Measurements from ENCODE around the gene SEMA6B. TPM values are rescaled to one million over a fixed set of nuclear protein-coding genes. Genes with fewer than 3 reads are reported as not detected.

Gene SEMA6B
- total and polyA plus RNA-seq, 12 donors = 3.4 to 27.9 (median 9.4) TPM

DNA sequence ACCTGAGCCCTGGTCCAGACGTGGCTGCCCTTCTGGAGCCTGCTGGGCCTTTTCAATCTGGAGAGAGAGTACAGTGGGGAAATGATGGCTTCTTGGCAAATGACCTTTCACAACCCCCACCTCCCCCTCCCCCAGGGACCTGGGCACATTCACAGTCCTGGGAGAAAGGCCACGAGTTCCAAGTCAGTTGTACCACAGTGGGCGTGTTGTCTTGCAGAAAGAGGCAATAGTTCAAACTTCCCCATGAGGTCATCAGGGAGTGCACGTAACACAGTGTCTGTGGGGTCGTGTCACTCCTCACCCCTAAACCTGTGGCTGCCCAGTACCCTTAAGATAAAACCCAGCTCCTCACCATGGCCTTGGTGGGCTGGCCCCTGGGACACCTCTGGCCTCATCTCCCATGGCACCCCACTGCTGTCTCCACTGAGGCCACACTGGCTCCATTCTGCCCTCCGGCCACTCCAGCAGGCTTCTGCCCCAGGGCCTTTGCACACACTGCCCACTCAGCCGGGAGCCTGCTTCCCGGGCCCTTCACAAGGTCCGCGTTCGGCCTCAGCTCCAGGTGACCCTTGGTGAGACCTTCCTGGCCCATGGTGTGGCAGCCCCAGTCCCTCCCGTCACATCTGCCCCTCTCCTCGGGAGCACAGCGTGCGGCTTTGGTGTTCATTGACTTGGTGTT is 54.5 kb downstream of the SEMA6B start:
- WGBS, 2 donors = 75 to 90% methylated on average over 15 of the region's 15 CpGs
- Histone ChIP-seq H3K27ac (no peak overlapping the region), H3K4me3 (no peak overlapping the region), H3K4me1 (peaks cover 0 to 23% (median 11%) of the 10 kb centered on the region in 9 donors), H3K9me3 (no peaks in the 10 kb centered on the region), H3K36me3 (peaks cover 0 to 93% (median 56%) of the 10 kb centered on the region in 9 donors), H3K27me3 (no peaks in the 10 kb centered on the region)
- ATAC-seq (peak in 1 of 8 donors; percentile 0), DNase-seq (no peak)
- intact Hi-C loops (cut with DNase I) = no loop called here
- TF ChIP-seq, protein P1, sequence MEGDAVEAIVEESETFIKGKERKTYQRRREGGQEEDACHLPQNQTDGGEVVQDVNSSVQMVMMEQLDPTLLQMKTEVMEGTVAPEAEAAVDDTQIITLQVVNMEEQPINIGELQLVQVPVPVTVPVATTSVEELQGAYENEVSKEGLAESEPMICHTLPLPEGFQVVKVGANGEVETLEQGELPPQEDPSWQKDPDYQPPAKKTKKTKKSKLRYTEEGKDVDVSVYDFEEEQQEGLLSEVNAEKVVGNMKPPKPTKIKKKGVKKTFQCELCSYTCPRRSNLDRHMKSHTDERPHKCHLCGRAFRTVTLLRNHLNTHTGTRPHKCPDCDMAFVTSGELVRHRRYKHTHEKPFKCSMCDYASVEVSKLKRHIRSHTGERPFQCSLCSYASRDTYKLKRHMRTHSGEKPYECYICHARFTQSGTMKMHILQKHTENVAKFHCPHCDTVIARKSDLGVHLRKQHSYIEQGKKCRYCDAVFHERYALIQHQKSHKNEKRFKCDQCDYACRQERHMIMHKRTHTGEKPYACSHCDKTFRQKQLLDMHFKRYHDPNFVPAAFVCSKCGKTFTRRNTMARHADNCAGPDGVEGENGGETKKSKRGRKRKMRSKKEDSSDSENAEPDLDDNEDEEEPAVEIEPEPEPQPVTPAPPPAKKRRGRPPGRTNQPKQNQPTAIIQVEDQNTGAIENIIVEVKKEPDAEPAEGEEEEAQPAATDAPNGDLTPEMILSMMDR (IDR thresholded peaks at IDR 0.05) = no peak

DNA sequence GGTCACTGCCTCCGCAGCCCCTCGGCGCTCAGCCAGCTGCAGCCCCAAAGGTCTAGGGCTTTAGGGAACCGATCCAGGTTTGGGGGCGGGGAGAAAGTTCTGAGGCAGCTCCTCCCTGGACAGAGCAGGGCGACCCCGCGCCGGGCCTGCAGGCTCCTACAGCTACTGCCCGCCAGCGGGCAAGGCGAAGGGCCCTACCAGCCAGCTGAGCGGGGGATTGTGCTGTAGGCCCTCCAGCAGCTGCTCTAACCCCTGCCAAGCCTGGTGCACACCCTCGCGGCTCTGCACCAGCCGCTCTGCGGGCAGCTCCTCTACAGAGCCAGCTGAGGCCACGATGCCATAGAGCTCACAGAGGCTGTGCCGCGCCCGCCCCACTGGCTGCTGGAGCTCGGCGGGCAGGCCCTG is 55.2 kb downstream of the SEMA6B start:
- TF ChIP-seq, protein P1 (IDR thresholded peaks at IDR 0.05) = no peak
- Histone ChIP-seq H3K36me3 (peaks cover 0 to 96% (median 56%) of the 10 kb centered on the region in 9 donors), H3K9me3 (no peaks in the 10 kb centered on the region), H3K4me3 (no peak overlapping the region), H3K27me3 (no peaks in the 10 kb centered on the region), H3K27ac (no peak overlapping the region), H3K4me1 (peaks cover 0 to 23% (median 11%) of the 10 kb centered on the region in 9 donors)
- DNase-seq = no peak
- 87 to 90% methylated on average over 23 of the region's 23 CpGs for WGBS, 2 donors
- no peak for ATAC-seq
- intact Hi-C loops (cut with DNase I) = no loop called here

DNA sequence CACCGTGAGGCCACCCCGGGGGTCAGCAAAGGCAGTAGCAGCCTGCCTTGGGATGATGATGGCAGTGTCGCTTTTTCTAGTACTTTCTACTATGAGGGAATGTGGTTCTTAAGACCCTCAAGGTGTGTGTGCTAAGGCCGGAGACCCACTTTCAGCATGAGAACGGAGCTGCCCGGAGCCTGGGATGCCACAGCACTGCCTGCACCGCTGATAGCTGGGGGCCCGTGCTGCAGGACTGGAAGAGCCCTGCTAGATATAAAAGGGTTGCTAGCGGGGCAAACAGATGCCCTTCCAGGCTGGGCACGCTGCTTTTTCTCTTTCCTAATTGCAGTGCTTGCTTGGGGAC is 55.7 kb downstream of the SEMA6B start:
- no peak overlapping the region for H3K4me3 ChIP-seq
- H3K27ac ChIP-seq = no peak overlapping the region
- ATAC-seq (no peak), DNase-seq (no peak)
- 88% methylated on average over 10 of the region's 10 CpGs for WGBS, 2 donors
- no peaks in the 10 kb centered on the region for H3K27me3 ChIP-seq
- TF ChIP-seq, protein P1 (IDR thresholded peaks at IDR 0.05) = no peak
- peaks cover 0 to 100% (median 59%) of the 10 kb centered on the region in 9 donors for H3K36me3 ChIP-seq
- H3K9me3 ChIP-seq = no peaks in the 10 kb centered on the region
- H3K4me1 ChIP-seq = peaks cover 0 to 23% (median 11%) of the 10 kb centered on the region in 9 donors
- intact Hi-C loops (cut with DNase I) = no loop called here

DNA sequence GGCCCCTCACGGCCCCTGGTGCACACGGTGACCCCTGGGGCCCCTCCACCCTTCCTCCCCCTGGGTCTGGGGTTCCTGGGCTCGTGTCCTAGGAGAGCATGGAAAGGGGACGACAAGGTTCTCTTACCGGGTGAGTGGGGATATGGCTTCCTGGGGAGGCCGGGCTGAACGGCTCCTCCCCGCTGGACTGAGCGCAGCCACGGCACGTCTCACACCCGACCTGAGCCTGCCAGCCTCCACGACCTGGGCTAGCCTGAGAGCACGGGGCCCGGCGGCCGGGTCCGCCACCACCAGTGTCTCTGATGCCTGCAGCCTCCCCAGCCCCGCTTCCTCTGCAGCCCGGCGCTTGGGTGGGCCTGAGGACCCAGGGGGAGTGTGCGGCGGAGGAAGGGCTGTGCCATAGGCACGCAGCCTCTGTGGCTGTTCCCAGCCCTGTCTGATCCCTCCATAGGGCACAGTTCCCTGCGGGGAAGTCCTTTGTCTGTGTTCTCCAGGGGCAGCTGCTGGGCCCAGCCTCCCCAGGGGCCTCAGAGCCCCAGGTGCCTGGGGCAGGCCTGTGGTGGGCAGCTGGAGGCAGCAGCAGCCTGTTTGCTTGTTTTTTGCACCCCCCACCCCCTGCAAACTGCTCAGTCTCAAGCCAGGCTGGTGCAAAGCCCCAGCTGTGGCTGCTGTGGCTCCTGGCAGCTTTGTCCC is 56.2 kb downstream of the SEMA6B start:
- no peak overlapping the region for H3K4me3 ChIP-seq
- no peaks in the 10 kb centered on the region for H3K27me3 ChIP-seq
- peaks cover 0 to 18% (median 11%) of the 10 kb centered on the region in 9 donors for H3K4me1 ChIP-seq
- intact Hi-C loops (cut with DNase I) = no loop called here
- no peaks in the 10 kb centered on the region for H3K9me3 ChIP-seq
- ATAC-seq (peak in 2 of 8 donors; percentile 2 to 14), DNase-seq (no peak)
- H3K27ac ChIP-seq = no peak overlapping the region
- WGBS, 2 donors = 89 to 93% methylated on average over 24 to 25 of the region's 25 CpGs
- peaks cover 0 to 100% (median 64%) of the 10 kb centered on the region in 9 donors for H3K36me3 ChIP-seq
- TF ChIP-seq, protein P1 (IDR thresholded peaks at IDR 0.05) = no peak

Measured in heart right ventricle (tissue), 16 donors.